OCI-LY7 (cell line): Measurements from ENCODE around the gene KLHL24. TPM values are rescaled to one million over a fixed set of nuclear protein-coding genes. Genes with fewer than 3 reads are reported as not detected.

Experiments used
- Bru-seq: library from RNA; stranded (reverse); fragments of 400-500 nt; gene quantifications from one replicate; lab custom pipeline; 2021; lab: Mats Ljungman, UMichigan
- BruChase-seq, 2 experiments: library from RNA; stranded (reverse); fragments of 400-500 nt; gene quantifications; one replicate each; lab custom pipeline; 2021; lab: Mats Ljungman, UMichigan
- BruUV-seq: library from RNA; stranded (reverse); fragments of 400-500 nt; replicated peaks from 2 replicates; lab custom pipeline; 2021; lab: Mats Ljungman, UMichigan
- CTCF ChIA-PET: fragments of 300-600 bp; sonication (Branson Sonifier 250); formaldehyde crosslinking; loops from one replicate; lab custom pipeline; 2022; ENCODE audit warnings: antibody characterized with exemption; ENCODE audit not compliant: unreplicated experiment; lab: Charles Lee
- POLR2A ChIA-PET: fragments of 300-600 bp; sonication (Branson Sonifier 250); formaldehyde crosslinking; loops from one replicate; lab custom pipeline; 2022; ENCODE audit warnings: antibody characterized with exemption; lab: Charles Lee
- DNase-seq: peaks from one replicate; pipeline ENCODE4 v3.0.0-alpha.2; 2015; ENCODE audit warnings: low spot score
- H2AFZ ChIP-seq: fragments of 200-600 bp; sonication (generic), shearing (Covaris generic); 2 replicates; pipeline ENCODE4 v1.6.1; 2014; ENCODE audit warnings: mild to moderate bottlenecking, antibody characterized with exemption, low read length, moderate library complexity
- H3K27ac ChIP-seq: fragments of 200-600 bp; sonication (generic); 2 replicates; pipeline ENCODE4 v1.5.1; 2014; ENCODE audit warnings: mixed run types, low read depth, mild to moderate bottlenecking, moderate library complexity, low read length, inconsistent platforms; ENCODE audit not compliant: poor library complexity, severe bottlenecking
- H3K36me3 ChIP-seq: fragments of 200-600 bp; sonication (generic); 2 replicates; pipeline ENCODE4 v1.6.1; 2014; ENCODE audit warnings: mild to moderate bottlenecking, antibody characterized with exemption, low read length, moderate library complexity, mixed read lengths; ENCODE audit not compliant: insufficient read depth
- H3K4me1 ChIP-seq: fragments of 200-600 bp; sonication (generic); 2 replicates; pipeline ENCODE4 v1.5.1; 2014; ENCODE audit warnings: mild to moderate bottlenecking, low read length; ENCODE audit not compliant: insufficient read depth, poor library complexity, severe bottlenecking
- H3K4me2 ChIP-seq: fragments of 200-600 bp; sonication (generic); 2 replicates; pipeline ENCODE4 v1.6.1; 2014; ENCODE audit warnings: mild to moderate bottlenecking, low read length
- H3K4me3 ChIP-seq: fragments of 200-600 bp; sonication (generic); 2 replicates; pipeline ENCODE4 v1.5.1; 2014; ENCODE audit warnings: mild to moderate bottlenecking, low read depth, low read length; ENCODE audit not compliant: poor library complexity, severe bottlenecking
- H3K79me2 ChIP-seq: fragments of 200-600 bp; sonication (generic); 2 replicates; pipeline ENCODE4 v1.6.1; 2016; ENCODE audit warnings: low read depth, mild to moderate bottlenecking, low read length, moderate library complexity, mixed read lengths; ENCODE audit not compliant: insufficient read depth
- H3K9me2 ChIP-seq: fragments of 200-600 bp; sonication (generic); 2 replicates; pipeline ENCODE4 v1.6.1; 2016; ENCODE audit warnings: mild to moderate bottlenecking, low read length, mixed read lengths; ENCODE audit not compliant: insufficient read depth
- H3K9me3 ChIP-seq: fragments of 200-600 bp; sonication (generic); 2 replicates; pipeline ENCODE4 v1.6.1; 2014; ENCODE audit warnings: mild to moderate bottlenecking, mixed run types, low read length, mixed read lengths
- H4K20me1 ChIP-seq: fragments of 200-600 bp; sonication (generic); 2 replicates; pipeline ENCODE4 v1.6.1; 2014; ENCODE audit warnings: mild to moderate bottlenecking, antibody characterized with exemption, low read length, moderate library complexity, mixed read lengths; ENCODE audit not compliant: insufficient read depth
- CTCF ChIP-seq: fragments of 200-600 bp; sonication (generic); conservative IDR thresholded peaks from 2 replicates; pipeline ENCODE4 v1.5.1; 2014; ENCODE audit warnings: mild to moderate bottlenecking, antibody characterized with exemption, low read length, moderate library complexity, mixed read lengths
- EZH2phosphoT487 ChIP-seq: fragments of 200-600 bp; sonication (generic); IDR thresholded peaks from 2 replicates; pipeline ENCODE4 v1.6.1; 2018; ENCODE audit warnings: low read depth, borderline replicate concordance, mild to moderate bottlenecking, mixed run types, antibody characterized with exemption, low read length, moderate library complexity, mixed read lengths
- intact Hi-C: fragments of 100-400 bp; cut with micrococcal nuclease; formaldehyde crosslinking; loops from one replicate; pipeline ENCODE4 v1.10.0; 2022; ENCODE audit not compliant: unreplicated experiment
- long read RNA-seq: library from polyadenylated mRNA; stranded (forward); transcript quantifications from one replicate; pipeline ENCODE4 v2.0.0, GENCODE V29; 2022
- total RNA-seq, 2 experiments: library from RNA; depleted of rRNA in 1 of 2; stranded (reverse); fragments of >200 nt in 1 of 2; shearing (Covaris generic) in 1 of 2; gene quantifications; 2 replicates each; pipeline ENCODE4 v1.2.3, GENCODE V29; 2014 to 2022

The KLHL24 gene
- total RNA-seq (2014; rRNA removed; shearing (Covaris generic)) (37.8 and 45.8 TPM in 2 replicates), total RNA-seq (2022) (34.0 and 53.0 TPM in 2 replicates), Bru-seq, nascent RNA (percentile 72 among the genes with signal in this experiment), BruChase-seq, experiment 1, labeled RNA remaining after a 6-hour chase (percentile 60 among the genes with signal in this experiment), BruChase-seq, experiment 2, labeled RNA remaining after a 2-hour chase (percentile 86 among the genes with signal in this experiment)
- long read RNA-seq, full-length matches to known transcripts: 13 of 37 reads
- long read RNA-seq, partial matches to known transcripts: 4 of 37 reads
- long read RNA-seq, other reads (novel, unspliced or antisense): 20 of 37 reads

- no peaks in the 10 kb centered on the region for H3K9me2 ChIP-seq
- peaks cover 33% of the 10 kb centered on the region for H3K79me2 ChIP-seq
- no peaks in the 10 kb centered on the region for H3K36me3 ChIP-seq
- peak within 1 kb of the TSS; percentile 92 for H3K4me3 ChIP-seq
- H2AFZ ChIP-seq: peak within 1 kb of the TSS; percentile 97
- peaks cover 24% of the 10 kb centered on the region for H3K4me1 ChIP-seq
- H3K9me3 ChIP-seq: no peaks in the 10 kb centered on the region
- H3K27ac ChIP-seq: peak within 1 kb of the TSS; percentile 80
- POLR2A ChIA-PET: interaction anchor here (0.5 to 5.0 kb wide), 19 partner anchors 9 to 108 kb away, joined by 3 to 31 read pairs (median 6); partner anchors contain the start of gene YEATS2
- CTCF ChIA-PET: interaction anchor here (0.5 to 0.6 kb wide), 3 partner anchors 51 to 131 kb away, joined by 3 read pairs; partner anchors contain the start of gene YEATS2
- H4K20me1 ChIP-seq: no peaks in the 10 kb centered on the region
- TF ChIP-seq EZH2phosphoT487 (no peak), CTCF (0 out of 2 replicates have a peak, but pooled peaks have one; percentile 24)
- BruUV-seq: no TSS peak
- H3K4me2 ChIP-seq: peak within 1 kb of the TSS; percentile 78
- DNase-seq: peak; percentile 94
- intact Hi-C loops: loop anchor here (1.0 to 5.0 kb wide), 8 partner anchors 43 to 168 kb away; no protein-coding TSS in a partner anchor
These were observed at the start of gene KLHL24 for GRCh38 chr3:183635431-183636220. TSS of gene KLHL24 (plus strand) at chr3:183635623. CDS start at chr3:183650357, 14,734 bp downstream.

GRCh38 chr3:183586477-183586876 lies 48.9 kb upstream of the KLHL24 start:
- POLR2A ChIA-PET: interaction anchor here (0.5 to 12.0 kb wide), 4 partner anchors 7 to 24 kb away, joined by 4 to 265 read pairs (median 4); no protein-coding TSS in a partner anchor
- intact Hi-C loops: no loop called here
- 0 out of 2 replicates have a peak, but pooled peaks cover 4% of the 10 kb centered on the region for H3K79me2 ChIP-seq
- H2AFZ ChIP-seq: no peak overlapping the region
- H3K36me3 ChIP-seq: no peaks in the 10 kb centered on the region
- H3K4me3 ChIP-seq: no peak overlapping the region
- H3K4me2 ChIP-seq: peak overlapping the region; percentile 44
- no peaks in the 10 kb centered on the region for H3K9me2 ChIP-seq
- TF ChIP-seq EZH2phosphoT487 (no peak), CTCF (no peak)
- no TSS peak for BruUV-seq
- CTCF ChIA-PET: interaction anchor here (1.7 kb wide), 1 partner anchor 9 kb away, joined by 4 read pairs; no protein-coding TSS in a partner anchor
- peak; percentile 48 for DNase-seq
- H3K9me3 ChIP-seq: no peaks in the 10 kb centered on the region
- no peaks in the 10 kb centered on the region for H4K20me1 ChIP-seq
- peaks cover 100% of the 10 kb centered on the region for H3K4me1 ChIP-seq
- peak overlapping the region; percentile 98 for H3K27ac ChIP-seq
